OCI-LY7 (cell line): ENCODE data around the gene CDT1. TPM values are rescaled to one million over a fixed set of nuclear protein-coding genes. Genes with fewer than 3 reads are reported as not detected.

Source experiments
- BruUV-seq: library from RNA; stranded (reverse); fragments of 400-500 nt; replicated peaks from 2 replicates; lab custom pipeline; 2021; lab: Mats Ljungman, UMichigan
- CTCF ChIA-PET: fragments of 300-600 bp; sonication (Branson Sonifier 250); formaldehyde crosslinking; loops from one replicate; lab custom pipeline; 2022; ENCODE audit warnings: antibody characterized with exemption; ENCODE audit not compliant: unreplicated experiment; lab: Charles Lee
- POLR2A ChIA-PET: fragments of 300-600 bp; sonication (Branson Sonifier 250); formaldehyde crosslinking; loops from one replicate; lab custom pipeline; 2022; ENCODE audit warnings: antibody characterized with exemption; lab: Charles Lee
- DNase-seq: peaks from one replicate; pipeline ENCODE4 v3.0.0-alpha.2; 2015; ENCODE audit warnings: low spot score
- H2AFZ ChIP-seq: fragments of 200-600 bp; sonication (generic), shearing (Covaris generic); 2 replicates; pipeline ENCODE4 v1.6.1; 2014; ENCODE audit warnings: mild to moderate bottlenecking, antibody characterized with exemption, low read length, moderate library complexity
- H3K27ac ChIP-seq: fragments of 200-600 bp; sonication (generic); 2 replicates; pipeline ENCODE4 v1.5.1; 2014; ENCODE audit warnings: mixed run types, low read depth, mild to moderate bottlenecking, moderate library complexity, low read length, inconsistent platforms; ENCODE audit not compliant: poor library complexity, severe bottlenecking
- H3K36me3 ChIP-seq: fragments of 200-600 bp; sonication (generic); 2 replicates; pipeline ENCODE4 v1.6.1; 2014; ENCODE audit warnings: mild to moderate bottlenecking, antibody characterized with exemption, low read length, moderate library complexity, mixed read lengths; ENCODE audit not compliant: insufficient read depth
- H3K4me1 ChIP-seq: fragments of 200-600 bp; sonication (generic); 2 replicates; pipeline ENCODE4 v1.5.1; 2014; ENCODE audit warnings: mild to moderate bottlenecking, low read length; ENCODE audit not compliant: insufficient read depth, poor library complexity, severe bottlenecking
- H3K4me2 ChIP-seq: fragments of 200-600 bp; sonication (generic); 2 replicates; pipeline ENCODE4 v1.6.1; 2014; ENCODE audit warnings: mild to moderate bottlenecking, low read length
- H3K4me3 ChIP-seq: fragments of 200-600 bp; sonication (generic); 2 replicates; pipeline ENCODE4 v1.5.1; 2014; ENCODE audit warnings: mild to moderate bottlenecking, low read depth, low read length; ENCODE audit not compliant: poor library complexity, severe bottlenecking
- H3K79me2 ChIP-seq: fragments of 200-600 bp; sonication (generic); 2 replicates; pipeline ENCODE4 v1.6.1; 2016; ENCODE audit warnings: low read depth, mild to moderate bottlenecking, low read length, moderate library complexity, mixed read lengths; ENCODE audit not compliant: insufficient read depth
- H3K9me2 ChIP-seq: fragments of 200-600 bp; sonication (generic); 2 replicates; pipeline ENCODE4 v1.6.1; 2016; ENCODE audit warnings: mild to moderate bottlenecking, low read length, mixed read lengths; ENCODE audit not compliant: insufficient read depth
- H3K9me3 ChIP-seq: fragments of 200-600 bp; sonication (generic); 2 replicates; pipeline ENCODE4 v1.6.1; 2014; ENCODE audit warnings: mild to moderate bottlenecking, mixed run types, low read length, mixed read lengths
- H4K20me1 ChIP-seq: fragments of 200-600 bp; sonication (generic); 2 replicates; pipeline ENCODE4 v1.6.1; 2014; ENCODE audit warnings: mild to moderate bottlenecking, antibody characterized with exemption, low read length, moderate library complexity, mixed read lengths; ENCODE audit not compliant: insufficient read depth
- CTCF ChIP-seq: fragments of 200-600 bp; sonication (generic); conservative IDR thresholded peaks from 2 replicates; pipeline ENCODE4 v1.5.1; 2014; ENCODE audit warnings: mild to moderate bottlenecking, antibody characterized with exemption, low read length, moderate library complexity, mixed read lengths
- EZH2phosphoT487 ChIP-seq: fragments of 200-600 bp; sonication (generic); IDR thresholded peaks from 2 replicates; pipeline ENCODE4 v1.6.1; 2018; ENCODE audit warnings: low read depth, borderline replicate concordance, mild to moderate bottlenecking, mixed run types, antibody characterized with exemption, low read length, moderate library complexity, mixed read lengths
- intact Hi-C: fragments of 100-400 bp; cut with micrococcal nuclease; formaldehyde crosslinking; loops from one replicate; pipeline ENCODE4 v1.10.0; 2022; ENCODE audit not compliant: unreplicated experiment
- total RNA-seq, 2 experiments: library from RNA; depleted of rRNA in 1 of 2; stranded (reverse); fragments of >200 nt in 1 of 2; shearing (Covaris generic) in 1 of 2; gene quantifications; 2 replicates each; pipeline ENCODE4 v1.2.3, GENCODE V29; 2014 to 2022

Gene CDT1
- total RNA-seq, 2 experiments from 2014 or later = 82.7 to 108 TPM

DNA sequence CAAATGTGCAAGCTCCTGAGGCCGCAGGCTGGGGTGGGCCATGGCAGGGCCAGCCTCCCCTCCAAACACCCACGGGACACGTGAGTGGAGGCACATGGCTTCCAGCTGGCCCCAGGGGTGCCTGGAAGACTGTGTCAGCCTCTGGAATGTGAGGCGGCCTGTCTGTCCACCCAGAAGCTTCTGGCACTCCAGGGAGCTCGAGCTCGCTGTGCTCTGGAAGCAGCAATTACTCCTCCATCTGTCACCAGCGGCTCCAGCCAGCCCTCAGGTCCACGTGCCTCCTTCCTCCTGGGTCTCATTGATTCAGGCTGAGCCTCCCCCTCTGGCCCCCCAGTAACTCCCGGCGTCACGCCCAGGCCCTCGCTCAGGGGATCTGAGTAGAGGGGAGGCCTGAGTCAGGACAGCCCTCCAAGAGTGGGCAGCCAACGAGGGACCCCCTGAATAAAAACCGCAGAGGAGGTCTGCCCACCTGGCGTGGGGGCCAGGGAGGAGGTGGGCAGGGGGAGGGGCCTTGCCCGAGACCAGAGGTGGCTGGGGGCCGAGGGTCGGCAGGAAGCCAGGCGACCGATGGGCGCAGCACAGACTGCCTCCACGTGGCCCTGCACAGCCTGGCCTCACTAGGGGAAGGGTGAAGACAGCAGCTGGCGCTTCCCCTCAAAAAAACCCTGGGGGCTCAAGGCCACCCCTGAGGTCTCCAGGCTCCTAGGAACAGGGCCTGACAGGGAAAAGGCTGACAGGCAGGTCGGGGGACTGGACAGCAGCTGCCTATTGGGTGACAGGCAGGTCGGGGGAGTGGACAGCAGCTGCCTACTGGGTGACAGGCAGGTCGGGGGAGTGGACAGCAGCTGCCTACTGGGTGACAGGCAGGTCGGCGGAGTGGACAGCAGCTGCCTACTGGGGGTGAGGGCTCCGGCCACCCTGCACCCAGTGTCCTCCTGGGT is 30.4 kb upstream of the CDT1 start:
- H3K4me2 ChIP-seq = no peak overlapping the region
- no TSS peak for BruUV-seq
- ChIA-PET CTCF (no interaction called here), POLR2A (no interaction called here)
- H3K9me3 ChIP-seq = no peaks in the 10 kb centered on the region
- H3K9me2 ChIP-seq = no peaks in the 10 kb centered on the region
- peaks cover 6% of the 10 kb centered on the region; the same call in 1 of the 2 replicates for H3K36me3 ChIP-seq
- H3K4me3 ChIP-seq = no peak overlapping the region
- H4K20me1 ChIP-seq = 0 out of 2 replicates have a peak, but pooled peaks cover 9% of the 10 kb centered on the region
- DNase-seq = no peak
- H2AFZ ChIP-seq = no peak overlapping the region
- H3K27ac ChIP-seq = no peak overlapping the region
- no peaks in the 10 kb centered on the region for H3K79me2 ChIP-seq
- no peak for TF ChIP-seq EZH2phosphoT487
- TF ChIP-seq CTCF = no peak
- H3K4me1 ChIP-seq = peaks cover 14% of the 10 kb centered on the region
- intact Hi-C loops = no loop called here

- TF ChIP-seq CTCF (no peak), EZH2phosphoT487 (no peak)
- Histone ChIP-seq H3K4me3 (no peak overlapping the region), H3K79me2 (no peaks in the 10 kb centered on the region), H4K20me1 (0 out of 2 replicates have a peak, but pooled peaks cover 3% of the 10 kb centered on the region), H3K4me1 (peaks cover 14% of the 10 kb centered on the region), H3K9me3 (no peaks in the 10 kb centered on the region), H3K4me2 (no peak overlapping the region), H3K9me2 (no peaks in the 10 kb centered on the region), H3K36me3 (peaks cover 6% of the 10 kb centered on the region; the same call in 1 of the 2 replicates), H2AFZ (no peak overlapping the region), H3K27ac (no peak overlapping the region)
- DNase-seq = no peak
- no TSS peak for BruUV-seq
- ChIA-PET CTCF (no interaction called here), POLR2A (no interaction called here)
- intact Hi-C loops = no loop called here
Observed at GRCh38 chr16:88773812-88774291, 29.7 kb upstream of the CDT1 start.
